ENCODE measurements around the gene MKS1. TPM values are rescaled to one million over a fixed set of nuclear protein-coding genes. Genes with fewer than 3 reads are reported as not detected.

Gene MKS1
- total and polyA plus RNA-seq, 2 donors (not counting 3 experiments of a cell fraction or from before 2014, with no cell fraction given) = 12.2 to 13.2 TPM

DNA sequence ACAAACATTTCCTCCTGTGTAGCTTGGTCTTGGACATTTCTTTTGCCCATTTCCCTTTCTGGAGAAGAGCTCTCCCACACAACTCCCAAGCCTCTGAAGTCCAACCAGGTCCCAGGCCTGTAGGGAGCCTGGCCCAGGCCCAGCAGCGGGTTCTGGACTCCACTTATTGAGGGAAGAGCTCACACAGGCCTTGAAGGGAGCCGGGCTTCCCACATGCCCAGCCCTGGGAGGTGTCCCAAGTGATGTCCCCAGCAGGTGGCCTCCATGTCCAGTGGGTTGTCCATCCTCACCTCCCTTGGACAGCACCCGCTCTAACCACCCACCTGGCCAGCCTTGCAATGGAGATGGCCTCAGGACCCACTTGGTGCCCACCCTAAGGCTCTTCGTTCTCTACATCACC is 32.5 kb downstream of the MKS1 start:
- intact Hi-C loops (cut with micrococcal nuclease) = no loop called here
- no peaks in the 10 kb centered on the region for H3K79me2 ChIP-seq (ENCODE audit: control insufficient read depth, insufficient read depth, low read length)
- no peak overlapping the region for H3K4me3 ChIP-seq (replicated peaks in 1 of 3; ENCODE audit: insufficient read depth in 1 of 3, low read depth in 1 of 3, low read length in 3 of 3)
- no peaks in the 10 kb centered on the region for H4K20me1 ChIP-seq (replicated peaks; ENCODE audit: control insufficient read depth, extremely low read depth, insufficient read depth, low read length)
- H3K4me1 ChIP-seq (ENCODE audit: control insufficient read depth, extremely low read depth, insufficient read depth, low read length) = no peaks in the 10 kb centered on the region
- H3K9ac ChIP-seq (replicated peaks; ENCODE audit: extremely low read depth, insufficient read depth, low read length) = no peak overlapping the region
- DNase-seq (ENCODE audit: low read depth, low spot score) (no peak), FAIRE-seq (no peak)
- dilution Hi-C loops (cut with MboI; ENCODE audit: extremely low pct_ligation_motif_present, low sequenced_read_pairs) = no loop called here
- H3K9me1 ChIP-seq (replicated peaks; ENCODE audit: control insufficient read depth, extremely low read depth, insufficient read depth, low read length) = no peaks in the 10 kb centered on the region
- no peaks in the 10 kb centered on the region for H3K36me3 ChIP-seq (ENCODE audit: control insufficient read depth in 2 of 2, extremely low read depth in 1 of 2, insufficient read depth in 2 of 2, low read length in 2 of 2)
- no peak overlapping the region for H3K4me2 ChIP-seq (ENCODE audit: insufficient read depth, low read length)
- no TSS peak for BruUV-seq (replicated peaks)
- H3K27me3 ChIP-seq (ENCODE audit: control insufficient read depth in 2 of 2, insufficient read depth in 2 of 2, low read length in 2 of 2) = no peaks in the 10 kb centered on the region
- no peak overlapping the region for H2AFZ ChIP-seq (ENCODE audit: low read depth, low read length)
- H3K27ac ChIP-seq (ENCODE audit: insufficient read depth, low read depth, low read length) = no peak overlapping the region
- TF ChIP-seq POLR2A (IDR thresholded peaks at IDR 0.05; ENCODE audit: low read depth, low read length) = no peak
- TF ChIP-seq MYC (IDR thresholded peaks at IDR 0.05; ENCODE audit: low read depth, low read length) = no peak
- TF ChIP-seq EZH2 (IDR thresholded peaks at IDR 0.05; ENCODE audit: borderline replicate concordance, low read depth, low read length, severe bottlenecking) = no peak
- TF ChIP-seq GATA2 (IDR thresholded peaks at IDR 0.05; ENCODE audit: insufficient read depth, insufficient read length, low read depth, low read length) = no peak
- TF ChIP-seq, protein P1, sequence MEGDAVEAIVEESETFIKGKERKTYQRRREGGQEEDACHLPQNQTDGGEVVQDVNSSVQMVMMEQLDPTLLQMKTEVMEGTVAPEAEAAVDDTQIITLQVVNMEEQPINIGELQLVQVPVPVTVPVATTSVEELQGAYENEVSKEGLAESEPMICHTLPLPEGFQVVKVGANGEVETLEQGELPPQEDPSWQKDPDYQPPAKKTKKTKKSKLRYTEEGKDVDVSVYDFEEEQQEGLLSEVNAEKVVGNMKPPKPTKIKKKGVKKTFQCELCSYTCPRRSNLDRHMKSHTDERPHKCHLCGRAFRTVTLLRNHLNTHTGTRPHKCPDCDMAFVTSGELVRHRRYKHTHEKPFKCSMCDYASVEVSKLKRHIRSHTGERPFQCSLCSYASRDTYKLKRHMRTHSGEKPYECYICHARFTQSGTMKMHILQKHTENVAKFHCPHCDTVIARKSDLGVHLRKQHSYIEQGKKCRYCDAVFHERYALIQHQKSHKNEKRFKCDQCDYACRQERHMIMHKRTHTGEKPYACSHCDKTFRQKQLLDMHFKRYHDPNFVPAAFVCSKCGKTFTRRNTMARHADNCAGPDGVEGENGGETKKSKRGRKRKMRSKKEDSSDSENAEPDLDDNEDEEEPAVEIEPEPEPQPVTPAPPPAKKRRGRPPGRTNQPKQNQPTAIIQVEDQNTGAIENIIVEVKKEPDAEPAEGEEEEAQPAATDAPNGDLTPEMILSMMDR (IDR thresholded peaks at IDR 0.05; ENCODE audit: extremely low read depth in 1 of 2, insufficient read depth in 1 of 2, low read depth in 1 of 2, low read length in 2 of 2) = no peak
- TF ChIP-seq, protein P2, sequence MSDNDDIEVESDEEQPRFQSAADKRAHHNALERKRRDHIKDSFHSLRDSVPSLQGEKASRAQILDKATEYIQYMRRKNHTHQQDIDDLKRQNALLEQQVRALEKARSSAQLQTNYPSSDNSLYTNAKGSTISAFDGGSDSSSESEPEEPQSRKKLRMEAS (IDR thresholded peaks at IDR 0.05; ENCODE audit: insufficient read depth, insufficient read length) = no peak
- no peak for TF ChIP-seq FOS (IDR thresholded peaks at IDR 0.05; ENCODE audit: borderline replicate concordance, insufficient read depth, low read length)
- TF ChIP-seq JUN (IDR thresholded peaks at IDR 0.05; ENCODE audit: borderline replicate concordance, insufficient read depth, insufficient read length, low read depth) = no peak
- no peak for TF ChIP-seq POLR2AphosphoS5 (IDR thresholded peaks at IDR 0.05; ENCODE audit: insufficient read depth, low read depth, low read length)
- CTCF ChIA-PET = interaction anchor here (1.1 kb wide), 1 partner anchor 15 kb away, joined by 6 read pairs; no protein-coding TSS in a partner anchor
- no peaks in the 10 kb centered on the region for H3K9me3 ChIP-seq (replicated peaks; ENCODE audit: control insufficient read depth, insufficient read depth, low read length)
- POLR2A ChIA-PET = no interaction called here
